Measurements from ENCODE around the gene PTPRK.

DNA sequence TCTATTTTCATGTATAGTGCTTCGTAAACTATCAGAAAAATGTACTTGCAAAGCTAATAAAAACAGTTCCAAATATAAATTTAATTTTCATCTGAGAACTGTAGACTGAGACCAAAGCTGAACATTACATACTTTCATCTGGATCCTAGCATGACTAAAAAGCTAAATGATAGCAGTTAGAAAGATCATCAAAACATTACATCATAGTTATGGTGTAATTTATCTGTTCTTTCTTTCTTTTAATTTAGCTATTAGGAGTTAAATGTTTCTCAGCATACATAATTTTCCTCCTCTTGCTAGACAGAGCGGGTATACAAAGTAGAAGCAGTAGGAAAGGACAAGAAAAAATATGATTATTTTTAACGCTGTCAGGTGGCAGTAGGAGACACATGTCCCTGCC is 455.3 kb downstream of the PTPRK start:
- TF ChIP-seq, protein P1, sequence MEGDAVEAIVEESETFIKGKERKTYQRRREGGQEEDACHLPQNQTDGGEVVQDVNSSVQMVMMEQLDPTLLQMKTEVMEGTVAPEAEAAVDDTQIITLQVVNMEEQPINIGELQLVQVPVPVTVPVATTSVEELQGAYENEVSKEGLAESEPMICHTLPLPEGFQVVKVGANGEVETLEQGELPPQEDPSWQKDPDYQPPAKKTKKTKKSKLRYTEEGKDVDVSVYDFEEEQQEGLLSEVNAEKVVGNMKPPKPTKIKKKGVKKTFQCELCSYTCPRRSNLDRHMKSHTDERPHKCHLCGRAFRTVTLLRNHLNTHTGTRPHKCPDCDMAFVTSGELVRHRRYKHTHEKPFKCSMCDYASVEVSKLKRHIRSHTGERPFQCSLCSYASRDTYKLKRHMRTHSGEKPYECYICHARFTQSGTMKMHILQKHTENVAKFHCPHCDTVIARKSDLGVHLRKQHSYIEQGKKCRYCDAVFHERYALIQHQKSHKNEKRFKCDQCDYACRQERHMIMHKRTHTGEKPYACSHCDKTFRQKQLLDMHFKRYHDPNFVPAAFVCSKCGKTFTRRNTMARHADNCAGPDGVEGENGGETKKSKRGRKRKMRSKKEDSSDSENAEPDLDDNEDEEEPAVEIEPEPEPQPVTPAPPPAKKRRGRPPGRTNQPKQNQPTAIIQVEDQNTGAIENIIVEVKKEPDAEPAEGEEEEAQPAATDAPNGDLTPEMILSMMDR (conservative IDR thresholded peaks at IDR 0.05 in 1 of 2, IDR thresholded peaks at IDR 0.05 in 1 of 2; ENCODE audit: extremely low read depth in 1 of 2, insufficient read depth in 1 of 2, low read depth in 1 of 2, low read length in 2 of 2), result no peak
- no peak for TF ChIP-seq EZH2 (IDR thresholded peaks at IDR 0.05; ENCODE audit: borderline replicate concordance, low read length)
